Lower leg skin (tissue), 3 donors: ENCODE measurements around the gene SQSTM1.

Source experiments
- CTCF ChIP-seq, 3 donors: fragments of 450-650 bp; IDR thresholded peaks; one replicate each; pipeline ENCODE4 v1.5.1; 2016; ENCODE audit warnings: antibody characterized with exemption in 3 of 3, mild to moderate bottlenecking in 3 of 3, moderate library complexity in 2 of 3
- POLR2A ChIP-seq, 2 donors: fragments of 450-650 bp; IDR thresholded peaks; one replicate each; pipeline ENCODE4 v1.6.1; 2016 to 2017; ENCODE audit warnings: antibody characterized with exemption in 2 of 2, mild to moderate bottlenecking in 1 of 2, moderate library complexity in 1 of 2

GRCh38 chr5:179798771-179799643 lies 21.7 kb upstream of the SQSTM1 start:
- TF ChIP-seq CTCF (IDR thresholded peaks at IDR 0.05) (no peak), POLR2A (IDR thresholded peaks at IDR 0.05) (no peak)
